GOT3 (cell line): ENCODE measurements around the gene CASP5.
"Not testable (repeated sequence)": the region's sequence is repeated elsewhere in the genome, so short reads cannot be mapped to it uniquely, and the experiment has no call there.

Source experiments
- DNase-seq: peaks from one replicate; lab custom pipeline; 2025; ENCODE audit warnings: mixed read lengths; lab: John Stamatoyannopoulos, UW

CASP5 gene

DNA sequence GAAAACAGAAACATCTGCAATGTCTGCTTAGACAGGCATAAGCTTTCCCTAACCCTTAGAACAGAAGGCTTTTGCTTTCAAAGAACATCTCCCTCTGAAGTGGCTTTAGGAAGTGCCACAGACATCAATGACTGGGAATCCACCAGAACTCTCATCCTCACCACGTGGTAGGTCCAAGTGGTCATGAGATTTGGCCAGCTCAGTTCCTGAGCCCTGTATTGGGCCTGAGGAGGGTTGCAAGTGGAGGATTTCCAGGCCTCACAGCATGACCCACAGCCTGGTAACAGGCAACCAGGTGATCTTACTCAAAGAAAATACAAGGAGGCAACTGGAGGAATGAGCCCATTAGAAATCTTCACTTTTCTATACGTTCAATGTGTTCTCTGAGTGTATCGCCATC, 10.4 kb upstream of the CASP5 start:
- no peak for DNase-seq

DNA sequence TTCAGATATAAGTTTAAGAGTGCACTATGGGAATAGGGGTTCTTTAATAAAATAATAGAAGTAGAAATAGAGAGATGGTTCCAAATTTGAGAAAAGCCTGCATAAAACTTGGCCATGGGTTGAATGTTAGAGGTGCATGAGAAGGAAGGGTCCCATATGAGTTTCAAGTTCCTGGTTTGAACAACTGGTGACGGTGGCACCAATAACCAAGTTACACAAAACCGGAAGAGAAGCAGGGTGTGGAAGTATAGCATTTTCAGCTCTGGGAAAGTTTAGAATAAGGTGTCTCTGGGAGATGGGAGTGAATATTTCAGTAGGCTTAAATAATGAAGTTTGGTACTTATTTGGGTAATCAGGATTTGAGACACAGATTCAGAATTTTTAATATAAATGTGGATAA, 9.5 kb upstream of the CASP5 start:
- no peak for DNase-seq

DNA sequence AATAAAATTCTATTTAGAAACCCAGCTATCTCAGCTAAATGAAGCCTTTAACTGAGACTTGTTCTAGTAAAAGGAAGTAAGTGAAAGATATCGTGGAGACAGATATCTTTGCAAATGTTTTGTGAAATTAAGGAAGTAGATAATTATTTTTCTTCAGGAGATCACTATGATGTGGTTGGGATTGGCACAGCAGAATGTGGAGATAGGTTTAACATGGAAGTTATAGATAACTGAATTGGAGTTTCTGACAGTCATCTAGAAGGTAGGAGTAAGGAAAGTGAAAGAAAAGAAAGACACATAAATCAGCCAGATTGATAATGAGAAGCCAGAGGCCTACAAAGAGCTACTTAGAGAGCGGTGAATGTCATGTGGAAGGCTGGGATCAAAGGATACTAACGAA, 4.7 kb upstream of the CASP5 start:
- DNase-seq = no peak

- no peak for DNase-seq
Measured at GRCh38 chr11:105024394-105024793, 1.4 kb upstream of the CASP5 start.

GRCh38 chr11:105022527-105022926, 441 bp downstream of the CASP5 start:
- no peak for DNase-seq

GRCh38 chr11:105007463-105007862, 15.5 kb downstream of the CASP5 start:
- no peak for DNase-seq

GRCh38 chr11:105005451-105005845, 17.5 kb downstream of the CASP5 start:
- no peak for DNase-seq

- no peak for DNase-seq
Measured at GRCh38 chr11:105004021-105004420, 18.9 kb downstream of the CASP5 start.

DNA sequence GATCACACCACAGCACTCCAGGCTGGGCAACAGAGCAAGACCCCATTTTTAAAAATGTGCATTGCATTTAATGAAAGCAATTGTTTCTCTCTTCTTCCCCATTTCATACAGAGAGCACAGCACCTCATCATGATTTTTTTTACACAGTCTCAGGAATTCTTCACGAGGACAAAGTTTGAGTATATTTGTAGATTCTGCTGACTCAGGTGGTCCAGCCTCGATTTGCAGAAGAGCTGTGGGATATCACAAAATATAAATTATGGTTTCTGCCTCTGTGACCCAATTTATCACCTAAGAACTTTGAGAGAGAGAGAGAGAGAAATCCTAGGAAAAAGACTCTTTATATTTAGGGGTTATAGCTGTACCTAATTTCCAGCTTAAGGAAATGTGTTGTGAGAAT, 19.8 kb downstream of the CASP5 start:
- no peak for DNase-seq

DNA sequence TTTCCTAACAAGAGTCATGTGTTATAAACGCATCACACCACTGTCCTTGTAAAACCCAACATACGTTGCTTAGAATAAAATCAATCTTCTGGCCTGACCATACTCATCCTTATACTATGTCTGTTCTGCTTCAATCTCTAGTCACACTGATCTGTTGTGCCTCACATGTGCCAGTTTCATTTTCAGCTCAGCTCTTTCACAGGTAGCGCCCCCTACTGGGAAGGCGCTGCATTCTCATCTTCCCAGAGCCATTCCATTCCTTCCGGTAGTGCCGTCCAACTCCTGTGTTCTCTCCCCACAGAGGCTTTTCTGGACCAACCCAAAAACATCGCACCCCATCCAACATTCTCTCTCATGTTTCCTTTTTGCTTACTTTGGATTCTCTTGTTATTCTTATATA, 22.2 kb downstream of the CASP5 start:
- no peak for DNase-seq

GRCh38 chr11:105000167-105000566, 22.8 kb downstream of the CASP5 start:
- DNase-seq = no peak

DNA sequence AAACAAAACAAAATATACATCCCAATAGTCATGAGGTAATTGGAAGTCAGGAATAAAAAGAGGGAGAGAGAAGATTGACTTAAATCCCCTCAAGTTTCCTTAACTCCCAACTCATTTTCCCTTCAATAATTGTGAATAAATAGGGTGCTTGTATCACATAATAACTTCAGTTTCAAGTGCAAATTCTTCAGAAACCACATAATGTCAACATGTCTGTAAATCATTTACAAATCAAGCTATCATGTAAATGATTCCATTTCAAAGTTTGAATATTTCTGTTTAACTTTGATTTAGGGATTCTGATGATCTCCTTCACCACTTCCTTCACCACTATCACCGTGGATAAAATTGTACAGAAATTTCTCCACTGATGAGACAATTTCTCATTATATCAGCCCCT, 23.2 kb downstream of the CASP5 start:
- no peak for DNase-seq

GRCh38 chr11:104997288-104997687, 25.7 kb downstream of the CASP5 start:
- no peak for DNase-seq

- DNase-seq = no peak
Measured at GRCh38 chr11:104995001-104995408, 28.0 kb downstream of the CASP5 start.

DNA sequence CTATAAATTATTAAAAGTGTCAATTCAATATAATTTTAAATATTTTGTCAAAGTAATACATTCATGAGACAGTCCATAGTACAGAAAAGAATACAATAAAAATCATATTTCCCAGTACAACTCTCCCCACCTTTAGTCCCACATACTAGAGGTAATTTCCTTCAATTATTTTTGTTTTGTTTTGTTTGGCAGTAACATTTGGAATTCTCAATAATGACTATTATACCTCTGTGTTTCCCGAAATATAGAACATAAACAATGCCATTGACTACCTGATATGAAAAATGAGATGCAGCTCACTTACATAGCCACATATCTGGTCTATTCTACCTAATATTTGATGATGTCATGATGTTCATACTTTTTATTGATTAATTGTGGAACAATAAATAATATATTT, 30.2 kb downstream of the CASP5 start:
- no peak for DNase-seq

DNA sequence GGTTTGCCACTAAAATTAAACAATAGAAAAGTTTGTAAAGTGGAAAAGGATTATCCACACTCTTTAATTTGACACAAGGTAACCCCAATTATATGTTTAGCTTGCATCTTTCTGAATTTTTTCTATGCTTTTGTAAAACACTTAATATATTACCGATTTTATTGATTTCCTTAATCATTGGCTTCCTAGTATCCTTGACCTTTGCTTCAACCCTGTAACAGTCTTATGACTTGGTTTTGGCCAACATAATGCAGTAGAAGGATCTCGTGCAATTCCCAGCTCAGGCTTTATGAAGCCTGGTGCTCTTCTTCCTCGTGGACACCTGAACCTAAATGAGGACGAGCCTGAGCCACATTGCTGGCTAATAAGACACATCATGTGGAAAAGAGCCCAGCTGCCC, 31.0 kb downstream of the CASP5 start:
- DNase-seq = no peak

- no peak for DNase-seq
Measured at GRCh38 chr11:104984808-104985207, 38.2 kb downstream of the CASP5 start.

DNA sequence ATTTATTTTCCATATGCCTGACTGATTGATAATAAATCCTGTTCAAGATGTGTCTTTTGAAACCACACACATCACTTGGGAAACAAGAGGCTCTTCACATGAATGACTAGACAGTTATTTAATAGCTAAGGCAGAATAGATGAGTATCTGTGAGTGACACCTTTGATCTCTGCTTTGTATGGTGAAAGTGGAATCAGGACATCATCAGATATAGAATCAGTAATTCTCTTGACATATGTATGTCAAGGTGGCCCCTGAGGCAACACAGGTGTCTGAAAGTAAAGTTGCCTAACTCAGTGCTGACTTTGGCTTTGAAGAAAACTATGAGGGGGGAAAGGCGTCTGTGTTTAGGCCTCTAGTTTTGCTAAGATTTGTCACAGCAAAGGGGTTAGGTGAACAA, 43.1 kb downstream of the CASP5 start:
- DNase-seq = no peak

- no peak for DNase-seq
Measured at GRCh38 chr11:104973616-104974015, 49.4 kb downstream of the CASP5 start.

- DNase-seq = not testable (repeated sequence)
Measured at GRCh38 chr11:104972924-104973323, 50.0 kb downstream of the CASP5 start.

DNA sequence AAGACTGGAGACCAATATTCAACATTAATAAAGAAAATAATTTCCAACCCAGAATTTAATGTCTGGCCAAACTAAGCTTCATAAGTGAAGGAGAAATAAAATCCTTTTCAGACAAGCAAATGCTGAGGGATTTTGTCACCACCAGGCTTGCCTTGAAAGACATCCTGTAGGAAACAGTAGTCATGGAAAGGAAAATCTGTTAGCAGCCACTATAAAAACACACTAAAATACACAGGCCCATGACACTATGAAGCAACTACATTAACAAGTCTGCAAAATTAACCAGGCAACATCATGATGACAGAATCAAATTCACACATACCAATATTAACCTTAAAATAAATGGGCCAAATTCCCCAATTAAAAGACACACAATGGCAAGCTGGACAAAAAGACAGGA, 52.2 kb downstream of the CASP5 start:
- DNase-seq = no peak

DNA sequence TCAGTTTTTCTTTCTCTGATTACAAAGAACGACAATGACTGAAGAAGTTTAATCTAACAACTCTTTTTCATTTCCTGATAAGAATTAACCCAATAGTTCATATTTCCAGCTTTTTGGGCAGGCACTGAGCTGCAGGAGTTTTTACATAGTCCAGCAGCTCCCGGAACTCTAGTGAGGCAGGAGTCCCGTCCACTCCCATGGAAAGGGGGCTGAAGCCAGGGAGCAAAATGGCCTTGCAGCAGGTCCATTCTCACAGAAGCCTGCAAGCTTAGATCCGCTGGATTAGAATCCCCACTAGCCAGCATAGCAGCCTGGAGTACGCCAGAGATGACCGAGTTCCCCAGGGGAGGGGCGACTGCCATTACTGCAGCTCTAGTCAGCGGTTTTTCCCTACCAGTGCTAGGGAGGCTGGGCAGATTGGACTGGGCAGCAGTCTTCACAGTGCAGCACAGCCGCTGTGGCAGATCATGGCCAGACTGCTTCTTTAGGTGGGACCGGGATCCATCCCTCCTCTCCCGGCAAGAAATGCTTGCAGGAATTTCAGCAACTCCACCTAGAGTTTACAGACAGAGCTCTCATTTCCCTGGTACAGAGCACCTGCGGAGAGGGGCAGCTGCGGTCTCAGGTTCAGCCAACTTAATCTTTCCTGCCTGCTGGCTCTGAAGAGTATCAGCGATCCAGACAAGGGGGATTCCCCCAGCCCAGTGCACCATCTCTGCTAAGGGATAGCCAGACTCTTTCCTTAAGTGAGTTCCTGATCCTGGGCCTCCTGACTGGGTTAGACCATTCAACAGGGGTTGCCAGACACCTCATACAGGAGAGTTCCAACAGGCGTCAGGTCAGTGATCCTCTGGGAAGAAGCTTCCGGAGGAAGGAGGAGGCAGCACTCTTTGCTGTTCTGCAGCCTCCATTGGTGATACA, 53.9 kb downstream of the CASP5 start:
- DNase-seq = peak; percentile 0

DNA sequence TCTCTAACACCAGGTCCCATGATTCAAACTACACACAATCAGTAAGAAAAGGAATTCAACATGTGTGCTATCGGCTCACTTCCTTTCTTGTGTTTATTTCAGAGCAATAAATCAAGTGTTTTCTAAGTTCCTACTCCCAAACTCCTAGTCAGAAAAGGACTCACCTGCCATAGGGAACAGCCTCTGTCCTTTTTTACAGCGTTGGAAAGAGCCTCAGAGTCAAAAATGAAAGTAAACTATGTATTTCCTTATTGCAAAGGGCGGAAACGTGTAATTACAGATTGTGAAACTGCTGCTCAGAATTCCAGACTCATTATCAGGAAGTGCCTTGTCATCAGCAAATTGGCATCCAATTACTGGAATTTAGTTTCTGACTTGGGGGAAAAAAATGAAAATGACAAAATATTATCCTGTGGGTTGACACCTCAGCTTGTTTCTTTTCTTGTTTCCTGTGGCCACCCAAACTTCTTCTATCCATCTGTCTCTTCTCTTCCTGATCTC, 54.6 kb downstream of the CASP5 start, which contains the start of gene CASP4:
Gene CASP4 (minus strand): TSS at position 220 of the 501 bp plus-strand sequence. CDS start 49 bp downstream, at position 171.
- DNase-seq = no peak
